Measurements from ENCODE around the gene LDLR.
"Not testable (repeated sequence)": the region's sequence is repeated elsewhere in the genome, so short reads cannot be mapped to it uniquely, and the experiment has no call there.

The LDLR gene

GRCh38 chr19:11177592-11177991, 88.3 kb downstream of the LDLR start:
- no peak for DNase-seq

GRCh38 chr19:11179145-11179465, 89.8 kb downstream of the LDLR start:
- DNase-seq: not testable (repeated sequence)

- no peak for DNase-seq
Observed at GRCh38 chr19:11179716-11180297, 90.5 kb downstream of the LDLR start.

- DNase-seq: no peak
Observed at GRCh38 chr19:11180346-11180745, 91.1 kb downstream of the LDLR start.

- not testable (repeated sequence) for DNase-seq
Observed at GRCh38 chr19:11180975-11181374, 91.7 kb downstream of the LDLR start.

GRCh38 chr19:11181488-11181887, 92.2 kb downstream of the LDLR start:
- no peak for DNase-seq
